NAMALWA (cell line): ENCODE measurements around the gene SRM.

ENCODE experiments used
- DNase-seq: peaks from one replicate; pipeline ENCODE4 v3.0.0-alpha.2; 2015; ENCODE audit warnings: low spot score

Gene SRM

GRCh38 chr1:11013160-11013531 lies 46.7 kb downstream of the SRM start:
- DNase-seq = no peak

GRCh38 chr1:11012260-11013159 lies 47.3 kb downstream of the SRM start, which contains the start of gene TARDBP:
Gene TARDBP, plus strand, starts transcription at chr1:11012654. Its CDS starts 1,074 bp downstream, at chr1:11013728.
- peak; percentile 94 for DNase-seq
